ENCODE data around the gene TSPAN12.
"Not testable (repeated sequence)": the region's sequence is repeated elsewhere in the genome, so short reads cannot be mapped to it uniquely, and the experiment has no call there.

The TSPAN12 gene

DNA sequence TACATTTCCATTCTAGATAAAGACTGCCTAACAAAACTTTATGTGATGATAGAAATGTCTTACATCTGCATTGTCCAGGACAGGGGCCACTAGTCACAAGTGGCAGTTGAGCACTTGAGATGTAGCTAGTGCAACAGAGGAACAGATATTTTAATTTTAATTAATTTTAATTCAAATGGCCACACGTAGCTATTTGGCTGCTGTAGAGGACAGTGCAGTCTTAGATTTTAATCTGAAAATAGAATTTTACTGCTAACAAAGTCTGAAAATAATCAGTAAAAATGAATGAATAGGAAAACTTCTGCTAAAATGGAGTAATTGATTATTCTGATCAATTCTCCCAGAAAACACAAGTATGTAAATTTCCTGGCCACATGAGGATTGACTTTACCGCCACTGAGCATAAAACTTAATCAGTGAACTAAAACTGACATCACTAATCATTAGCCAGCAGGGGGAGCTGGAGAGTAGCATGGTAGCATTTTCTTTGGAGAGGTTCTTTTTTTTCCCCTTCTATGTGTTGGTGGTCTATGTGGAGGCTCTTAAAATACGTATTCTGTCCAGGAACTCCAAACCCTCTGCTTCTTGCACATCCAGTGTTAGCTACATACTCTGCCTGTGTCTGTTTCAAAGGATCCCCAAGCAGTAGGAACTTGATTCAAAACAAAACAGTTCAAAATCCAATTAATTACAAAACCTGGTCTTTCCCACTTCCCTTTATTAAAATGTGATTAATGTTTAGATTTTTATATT is 52.1 kb downstream of the TSPAN12 start:
- DNase-seq (ENCODE audit: low spot score): peak; percentile 51

DNA sequence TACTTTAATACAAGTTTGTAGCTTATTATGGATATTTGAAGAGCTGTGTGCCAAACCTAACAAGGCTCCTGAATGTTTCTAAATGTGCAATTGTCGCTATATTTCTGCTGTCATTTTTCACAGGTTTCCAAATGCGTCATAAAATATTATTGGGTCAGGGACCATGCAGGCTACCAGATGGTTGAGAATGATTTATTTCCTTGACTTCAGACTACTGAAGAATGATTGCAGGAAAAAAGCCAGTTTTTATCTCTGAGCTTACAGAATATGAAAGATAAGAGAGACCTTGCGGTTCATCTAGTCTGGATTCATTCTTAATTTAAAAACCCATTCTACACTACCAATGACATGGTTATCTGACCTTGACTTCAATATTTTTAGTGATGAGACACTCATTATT is 55.2 kb downstream of the TSPAN12 start:
- DNase-seq (ENCODE audit: low spot score): no peak

DNA sequence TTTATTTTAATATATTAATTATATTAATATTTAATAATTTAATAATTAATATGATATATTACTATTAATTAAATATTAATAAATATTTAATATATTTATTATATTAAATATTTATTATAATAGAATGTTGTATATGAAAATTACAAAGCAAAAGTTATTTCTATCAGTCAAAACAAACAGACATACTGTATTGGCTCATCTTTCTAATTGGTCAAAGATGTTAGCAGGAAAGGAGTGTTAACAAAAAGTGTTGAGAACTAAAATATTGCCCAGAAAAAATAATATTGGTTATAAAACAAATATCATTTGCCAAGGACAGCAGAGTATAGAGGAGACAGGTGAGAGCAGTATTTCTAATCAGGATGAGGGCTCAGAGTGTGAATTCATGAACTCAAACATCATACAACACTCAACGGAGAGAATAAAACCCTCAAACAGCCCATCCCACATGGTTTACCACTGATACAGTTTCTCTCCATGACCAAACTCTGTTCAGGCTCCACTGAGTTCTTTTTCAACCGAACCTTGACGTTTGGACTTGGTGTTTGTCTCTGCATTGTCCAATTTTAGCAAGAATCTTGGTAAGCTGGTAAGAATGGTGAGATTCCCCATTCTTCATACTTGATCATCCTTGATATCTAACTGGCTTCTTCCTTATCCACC is 58.0 kb downstream of the TSPAN12 start:
- DNase-seq (ENCODE audit: low spot score): no peak

DNA sequence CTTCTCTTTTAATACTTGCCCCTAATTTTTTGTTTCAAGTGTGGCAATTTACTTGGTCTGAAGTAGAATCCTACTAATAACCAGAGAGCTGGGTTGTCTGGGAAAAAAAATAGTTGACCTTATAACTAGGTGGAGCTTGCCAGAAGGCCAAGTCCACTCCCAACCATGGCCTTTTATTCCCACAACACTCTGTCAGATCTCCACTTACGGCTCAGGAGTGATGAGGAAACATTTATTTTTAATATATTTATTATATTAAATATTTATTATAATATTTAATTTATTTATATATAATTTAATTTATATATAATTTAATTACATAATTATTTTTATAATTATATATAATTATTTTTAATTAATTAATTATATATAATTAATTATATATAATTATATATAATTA is 58.8 kb downstream of the TSPAN12 start:
- no peak for DNase-seq (ENCODE audit: low spot score)

DNA sequence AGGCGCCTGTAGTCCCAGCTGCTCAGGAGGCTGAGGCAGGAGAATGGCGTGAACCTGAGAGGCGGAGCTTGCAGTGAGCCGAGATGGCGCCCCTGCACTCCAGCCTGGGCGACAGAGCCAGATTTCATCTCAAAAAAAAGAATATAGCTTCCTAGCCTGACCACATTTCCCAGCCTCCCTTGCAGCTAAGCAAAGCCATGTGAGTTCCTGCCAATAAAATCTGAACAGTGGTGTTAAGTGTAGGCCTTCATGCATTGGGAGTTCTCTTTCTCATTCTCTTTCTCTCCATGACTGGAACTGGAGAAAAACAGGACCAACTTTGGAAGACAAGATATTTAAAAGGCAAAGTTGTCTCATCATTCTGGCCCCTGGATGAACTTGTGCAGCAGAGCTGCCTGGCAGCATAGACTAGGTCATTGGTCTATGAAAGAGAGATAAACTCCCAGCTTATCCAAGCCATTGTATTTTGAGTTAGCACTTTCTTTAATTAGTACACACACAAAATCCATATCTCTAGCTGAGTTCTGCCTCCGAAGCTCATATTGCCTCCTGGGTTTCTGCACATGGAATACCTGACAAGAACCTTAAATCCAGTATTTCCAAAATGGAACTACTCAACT is 60.8 kb downstream of the TSPAN12 start:
- DNase-seq (ENCODE audit: low spot score): no peak

DNA sequence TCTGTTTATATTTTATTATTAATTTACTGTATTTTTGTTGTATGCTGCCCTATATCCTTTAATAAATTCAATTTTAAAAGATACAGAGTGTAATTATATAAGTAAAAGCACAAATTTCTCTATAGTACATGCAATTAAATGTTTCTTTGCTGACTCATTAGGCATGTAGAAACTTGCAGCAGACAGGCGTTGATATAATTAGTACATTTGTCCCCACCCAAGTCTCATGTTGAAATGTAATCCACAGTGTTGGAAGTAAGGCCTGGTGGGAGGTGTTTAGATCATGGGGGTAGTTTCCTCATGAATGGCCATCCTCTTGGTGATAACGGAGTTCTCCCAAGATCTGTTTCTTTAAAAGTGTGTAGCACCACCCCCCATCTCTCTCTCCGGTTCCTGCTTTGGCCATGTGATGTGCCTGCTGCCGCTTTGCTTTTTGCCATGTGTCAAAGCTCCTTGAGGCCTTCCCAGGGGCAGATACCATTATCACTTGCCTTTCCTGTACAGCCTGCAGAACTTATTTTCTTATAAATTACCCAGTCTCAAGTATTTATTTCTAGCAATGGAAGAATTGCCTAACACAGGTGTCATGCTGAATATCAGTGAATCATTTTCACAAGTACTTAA is 63.7 kb downstream of the TSPAN12 start:
- no peak for DNase-seq (ENCODE audit: low spot score)

DNA sequence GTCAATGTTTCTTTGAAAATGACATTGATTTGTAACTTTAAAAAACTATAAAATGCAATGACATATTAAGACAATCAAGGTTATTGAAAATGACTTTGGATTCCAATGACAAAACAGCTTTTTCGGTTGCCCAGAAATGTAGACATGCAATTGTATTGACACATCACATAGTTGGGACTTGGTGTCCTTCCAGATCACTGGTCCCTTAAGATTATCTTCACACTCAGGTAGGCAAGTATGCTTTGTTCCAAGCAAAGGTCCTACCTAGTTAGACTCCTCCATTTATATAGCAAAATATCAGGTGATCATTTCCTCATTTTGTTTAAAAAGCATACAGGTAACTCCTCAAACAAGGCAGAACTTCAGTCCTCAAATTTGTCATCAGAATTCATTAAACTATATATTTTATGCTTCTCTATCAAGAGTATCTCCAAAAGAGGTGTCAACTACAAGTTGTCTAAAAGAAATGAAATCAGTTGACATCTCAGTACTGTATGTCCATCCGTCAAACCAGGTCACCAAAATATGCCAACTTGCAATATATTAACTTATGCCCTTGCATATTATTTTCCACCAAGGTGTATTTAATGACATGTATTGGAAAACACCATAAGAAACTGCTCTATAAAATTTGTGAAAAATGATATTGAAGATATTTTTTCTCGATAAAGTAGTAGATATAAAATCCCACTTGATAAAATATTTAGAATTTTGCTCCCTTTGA is 64.6 kb downstream of the TSPAN12 start:
- DNase-seq (ENCODE audit: low spot score): no peak

DNA sequence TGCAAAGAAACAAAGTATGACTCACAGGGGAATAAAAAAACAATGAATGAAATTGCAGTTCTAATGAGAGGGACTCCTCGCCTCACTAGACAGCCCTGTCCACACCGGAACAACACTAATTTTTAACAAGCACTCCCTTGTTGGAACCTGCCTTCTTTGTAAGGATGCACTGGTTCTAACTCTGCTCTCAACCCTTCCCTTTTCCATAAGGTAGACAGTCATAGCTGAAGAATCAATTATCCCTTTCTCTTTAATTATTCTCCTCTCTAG is 65.1 kb downstream of the TSPAN12 start:
- DNase-seq (ENCODE audit: low spot score): no peak

DNA sequence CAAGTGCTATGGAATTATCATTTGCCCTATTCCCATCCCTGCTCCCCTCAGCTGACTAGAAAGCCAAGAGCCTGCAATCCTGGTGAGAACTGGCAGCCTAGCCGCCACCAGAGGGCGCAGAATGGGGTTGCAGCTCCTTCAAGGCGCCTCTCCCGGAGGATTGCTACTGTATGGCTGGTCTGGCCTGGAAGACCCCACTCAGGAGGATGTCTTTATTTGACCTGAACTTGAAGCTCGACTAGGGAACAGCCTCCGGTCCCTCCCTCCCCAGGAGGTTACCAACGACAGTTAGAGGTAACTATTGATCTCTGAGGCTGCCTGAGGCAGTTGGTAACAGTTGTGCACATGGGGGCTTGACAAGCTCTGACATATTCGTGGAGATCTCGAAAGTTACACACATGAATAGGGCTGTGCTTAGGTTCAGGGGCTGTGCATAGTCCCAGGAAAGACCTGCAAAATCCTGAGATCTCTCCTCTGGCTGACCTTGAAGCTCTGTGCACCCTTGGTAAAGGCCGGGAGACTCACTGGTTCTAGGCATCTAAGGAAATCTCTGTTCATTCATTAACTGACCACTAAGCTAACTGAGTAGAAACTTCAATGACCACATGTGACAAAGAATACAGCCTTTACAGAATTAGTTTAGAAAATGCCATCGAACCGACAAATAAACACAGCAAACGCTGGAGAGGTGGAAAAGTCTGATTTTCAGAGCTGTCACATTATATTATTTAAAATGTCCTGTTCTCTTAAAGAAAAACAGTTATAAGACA is 65.7 kb downstream of the TSPAN12 start:
- DNase-seq (ENCODE audit: low spot score): peak; percentile 68

DNA sequence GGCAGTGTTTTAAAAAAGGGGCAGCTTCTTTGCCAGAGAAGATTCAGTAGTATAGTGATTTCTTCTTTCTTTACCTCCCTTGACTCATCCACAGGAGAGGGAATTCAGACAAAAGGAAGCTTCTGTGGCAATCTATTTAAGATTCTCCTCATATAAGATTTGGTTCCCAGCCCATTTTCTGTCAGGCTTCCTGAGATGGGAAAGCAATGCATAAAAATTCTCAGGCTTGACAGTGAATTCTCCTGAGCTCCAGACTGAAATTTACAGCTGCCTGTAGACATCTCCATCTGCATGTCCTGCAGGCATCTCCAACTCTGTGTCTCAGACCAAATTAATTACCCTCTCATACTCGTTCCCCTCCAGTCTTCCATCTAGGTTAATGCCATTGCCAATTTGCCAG is 72.8 kb downstream of the TSPAN12 start:
- DNase-seq (ENCODE audit: low spot score): no peak

DNA sequence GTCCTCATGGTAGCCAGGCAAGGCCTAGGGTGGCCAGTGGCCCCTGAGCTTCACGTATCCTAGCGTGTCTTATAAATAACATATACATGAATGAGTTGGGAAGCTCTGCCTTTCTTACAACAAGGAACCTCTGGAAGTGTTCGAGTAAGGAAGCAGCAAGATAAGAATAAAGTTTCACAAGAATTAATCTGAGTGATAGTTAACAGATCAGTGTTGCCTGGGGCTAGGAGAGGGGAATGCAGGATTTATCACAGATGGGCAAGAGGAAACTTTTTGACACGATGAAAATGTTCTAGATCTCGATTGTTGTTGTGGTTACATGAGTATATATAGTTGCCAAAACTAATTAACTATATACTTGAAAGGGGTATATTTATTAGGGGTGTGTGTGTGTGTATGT is 74.2 kb downstream of the TSPAN12 start:
- no peak for DNase-seq (ENCODE audit: low spot score)

DNA sequence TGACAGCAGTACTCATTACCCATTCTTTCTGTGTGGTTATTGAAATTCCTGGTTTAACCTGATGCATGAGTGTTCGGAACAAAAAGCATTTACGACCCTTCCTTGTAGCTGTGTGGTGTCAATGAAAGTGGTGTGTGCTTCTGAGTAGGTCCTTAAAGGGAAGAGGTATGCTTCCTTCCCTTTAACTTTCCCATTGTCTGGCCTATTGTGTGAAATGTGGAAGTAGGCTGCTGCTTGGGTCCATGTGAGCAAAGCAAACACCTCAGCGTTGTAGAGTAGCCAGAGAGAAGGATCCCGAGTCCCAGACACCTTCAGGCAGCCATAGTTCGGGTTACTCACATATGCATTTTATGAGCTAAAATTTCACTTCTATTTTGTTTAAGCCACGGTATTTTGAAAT is 74.7 kb downstream of the TSPAN12 start:
- DNase-seq (ENCODE audit: low spot score): no peak

DNA sequence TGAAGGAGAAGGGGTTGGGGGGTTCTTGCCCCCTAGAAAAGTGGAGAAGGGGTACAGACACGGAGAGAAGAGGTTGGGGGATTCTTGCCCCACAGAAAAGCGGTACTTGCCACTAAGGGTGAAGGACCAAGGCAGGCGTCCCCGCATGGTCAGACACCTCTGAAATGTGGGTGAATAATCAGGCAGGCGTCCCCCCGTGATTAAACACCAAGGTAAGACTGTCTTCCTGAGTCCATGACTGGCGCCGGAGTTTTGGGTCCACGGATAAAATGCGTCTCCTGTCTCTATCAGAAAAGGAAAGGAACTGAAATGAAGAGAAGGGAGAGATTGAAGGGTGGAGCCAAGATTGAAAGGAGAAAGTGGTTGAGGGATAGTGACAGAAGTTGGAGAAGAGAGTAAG is 76.0 kb downstream of the TSPAN12 start:
- DNase-seq (ENCODE audit: low spot score): not testable (repeated sequence)

DNA sequence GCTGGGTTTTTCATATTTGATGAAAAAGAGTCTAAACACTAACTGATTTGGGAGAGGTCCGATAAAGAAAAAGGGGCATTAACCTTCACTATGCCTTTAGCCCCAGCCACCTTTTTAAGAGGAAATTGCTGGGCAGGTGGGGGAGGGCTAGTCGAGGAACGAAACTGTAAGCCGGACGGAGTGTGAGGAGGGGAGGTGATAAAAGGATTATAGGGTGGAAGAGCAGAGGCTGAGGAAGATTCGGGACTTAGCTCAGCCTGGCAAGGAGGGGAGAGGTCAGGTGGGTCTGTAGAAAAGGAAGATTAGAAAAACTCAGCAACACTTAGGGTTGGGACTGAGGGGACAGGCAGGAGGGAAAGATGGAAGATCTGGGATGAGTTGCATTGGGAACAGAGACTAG is 77.0 kb downstream of the TSPAN12 start:
- no peak for DNase-seq (ENCODE audit: low spot score)

DNA sequence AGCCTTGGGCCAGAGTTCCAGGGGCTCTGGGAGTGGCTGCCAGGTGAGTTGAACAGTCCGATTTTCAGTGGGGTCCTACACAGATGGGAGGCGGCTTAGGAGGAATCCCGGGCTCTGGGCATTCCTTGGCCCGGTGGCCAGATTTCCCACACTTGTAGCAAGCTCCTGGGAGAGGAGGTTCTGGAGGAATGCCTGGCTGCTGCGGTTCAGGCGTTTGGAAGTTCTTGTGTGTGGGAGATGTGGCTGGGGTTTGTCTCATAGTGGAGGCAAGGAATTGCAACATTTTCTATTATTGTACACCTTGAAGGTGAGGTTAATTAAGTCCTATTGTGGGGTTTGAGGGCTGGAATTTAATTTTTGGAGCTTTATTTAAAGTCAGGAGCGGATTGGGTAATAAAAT is 77.5 kb downstream of the TSPAN12 start:
- not testable (repeated sequence) for DNase-seq (ENCODE audit: low spot score)

DNA sequence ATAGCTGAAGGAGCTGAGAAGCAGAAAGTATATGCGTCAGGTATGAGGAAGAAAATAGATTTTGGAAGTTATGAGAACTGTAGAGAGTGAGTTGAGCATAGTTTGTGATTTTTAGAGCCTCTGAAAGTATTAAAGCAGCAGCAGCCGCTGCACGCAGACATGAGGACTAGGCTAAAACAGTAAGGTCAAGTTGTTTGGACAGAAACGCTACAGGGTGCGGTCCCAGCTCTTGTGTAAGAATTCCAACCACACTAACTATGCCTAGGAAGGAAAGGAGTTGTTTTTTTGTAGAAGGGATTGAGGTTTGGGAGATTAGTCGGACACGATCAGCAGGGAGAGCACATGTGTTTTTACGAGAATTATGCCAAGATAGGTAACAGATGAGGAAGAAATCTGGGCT is 78.9 kb downstream of the TSPAN12 start:
- not testable (repeated sequence) for DNase-seq (ENCODE audit: low spot score)

DNA sequence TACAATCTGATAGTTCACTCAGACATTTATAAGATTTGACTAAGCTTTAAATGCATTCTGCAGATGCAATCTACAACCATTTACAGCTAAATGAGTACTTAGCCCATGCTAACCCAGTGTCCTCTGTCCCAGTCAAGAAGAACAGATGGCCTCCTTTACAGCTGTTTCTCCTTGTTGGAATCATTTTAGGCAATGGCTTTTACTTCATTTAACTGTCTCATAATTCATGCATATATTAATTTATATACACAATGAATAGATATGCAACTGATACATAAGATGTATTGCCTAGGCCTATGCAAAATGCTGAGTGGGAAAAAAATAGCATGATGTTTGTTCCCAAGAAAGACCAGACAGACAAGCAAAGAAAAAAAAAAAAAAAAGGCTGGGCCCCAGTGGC is 82.2 kb downstream of the TSPAN12 start:
- no peak for DNase-seq (ENCODE audit: low spot score)

DNA sequence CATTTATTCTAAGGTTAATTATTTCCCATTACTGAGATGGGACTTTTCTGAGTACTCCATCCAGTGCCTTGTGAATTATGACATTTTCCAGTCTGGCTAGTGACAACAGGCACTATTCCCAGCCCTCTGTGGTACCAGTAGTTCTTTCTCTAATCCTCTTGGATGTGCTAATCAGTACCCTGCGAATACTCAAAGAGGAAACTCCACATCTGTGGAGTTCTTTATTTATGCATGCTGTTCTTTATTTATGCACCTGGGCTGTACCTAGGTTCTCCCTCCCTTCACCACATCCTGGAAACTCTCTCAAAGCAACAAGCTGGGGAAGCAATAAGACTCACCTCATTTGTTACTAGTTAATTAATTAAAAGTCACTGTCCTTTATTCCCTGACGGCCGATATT is 83.5 kb downstream of the TSPAN12 start:
- DNase-seq (ENCODE audit: low spot score): no peak

DNA sequence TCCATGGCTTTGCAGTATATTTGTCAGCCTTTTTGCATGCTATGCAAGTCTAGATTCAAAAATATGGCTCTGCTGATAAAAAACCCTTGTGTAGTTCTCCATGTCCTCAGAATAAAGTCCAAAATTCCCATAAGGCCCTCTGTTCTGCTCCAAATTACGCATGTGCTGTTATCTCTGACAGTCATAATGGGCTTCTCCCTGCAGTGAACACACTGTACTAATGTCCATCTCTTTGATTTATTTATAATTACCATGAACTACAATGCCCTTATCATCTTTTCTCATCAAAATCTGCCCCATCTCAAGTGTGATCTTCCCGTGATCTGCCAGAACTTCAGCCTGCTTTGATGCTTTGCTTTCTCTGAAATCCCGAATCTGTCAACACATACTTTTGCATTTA is 87.7 kb downstream of the TSPAN12 start:
- DNase-seq (ENCODE audit: low spot score): no peak

DNA sequence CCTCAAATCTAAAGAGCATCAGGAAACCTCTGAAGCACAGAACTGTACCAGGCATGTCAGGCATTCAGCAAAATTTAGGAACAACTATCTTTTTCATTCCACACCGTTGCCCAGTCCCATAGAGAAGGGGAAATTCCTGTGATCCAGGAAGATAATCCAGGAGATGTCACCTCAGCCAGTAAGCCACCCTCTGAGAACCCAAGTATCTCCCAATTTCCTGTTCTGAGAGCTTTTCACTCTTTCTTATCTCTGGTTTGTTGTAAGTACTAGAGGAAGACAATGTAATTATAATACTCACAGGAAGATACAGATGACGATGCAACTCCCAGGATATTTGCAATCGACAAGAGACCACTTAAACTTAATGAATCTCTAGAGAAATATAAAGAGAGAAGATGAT is 97.1 kb downstream of the TSPAN12 start:
- DNase-seq (ENCODE audit: low spot score): no peak

DNA sequence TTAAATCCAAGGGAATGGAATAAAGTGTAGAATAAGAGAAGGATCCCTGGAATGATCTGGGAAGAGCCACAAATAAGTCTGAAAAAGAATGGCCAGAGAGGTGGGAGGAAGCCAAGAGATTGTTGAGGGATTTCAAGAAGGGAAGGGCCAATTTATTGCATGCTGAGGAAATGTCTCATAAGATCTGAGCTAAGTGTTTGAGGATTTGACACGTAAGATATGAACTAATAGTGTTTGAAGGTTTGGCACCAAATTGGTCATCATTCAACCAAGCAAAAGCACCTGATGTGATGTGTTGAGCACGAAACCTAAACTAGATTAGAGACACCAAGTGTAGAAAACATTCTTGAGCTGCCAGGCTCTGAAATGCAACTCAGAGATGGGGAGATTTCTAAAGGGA is 97.9 kb downstream of the TSPAN12 start:
- no peak for DNase-seq (ENCODE audit: low spot score)

DNA sequence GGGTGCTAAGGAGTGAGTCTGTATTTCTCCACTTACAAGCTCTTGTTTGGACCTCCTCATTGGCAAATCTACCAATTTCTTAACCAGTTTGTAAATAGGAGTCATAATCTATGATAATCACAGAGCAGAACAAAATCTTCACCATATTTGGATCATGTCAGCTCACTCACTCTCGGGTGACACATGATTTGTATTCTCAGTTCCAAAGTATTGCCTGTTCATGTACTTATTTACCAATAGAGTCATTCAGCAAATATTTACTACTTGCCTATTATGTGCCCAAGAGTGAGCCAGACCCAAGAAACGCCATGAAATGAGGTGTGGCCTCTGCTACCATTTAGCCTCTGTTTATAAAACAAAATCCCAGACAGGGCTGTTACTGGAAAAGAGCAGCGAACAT is 114.8 kb downstream of the TSPAN12 start:
- no peak for DNase-seq (ENCODE audit: low spot score)
